ENCODE measurements around the gene ANTXR2.

GRCh38 chr4:79948261-79948660 is 124.8 kb downstream of the ANTXR2 start:
- TF ChIP-seq, protein P1, sequence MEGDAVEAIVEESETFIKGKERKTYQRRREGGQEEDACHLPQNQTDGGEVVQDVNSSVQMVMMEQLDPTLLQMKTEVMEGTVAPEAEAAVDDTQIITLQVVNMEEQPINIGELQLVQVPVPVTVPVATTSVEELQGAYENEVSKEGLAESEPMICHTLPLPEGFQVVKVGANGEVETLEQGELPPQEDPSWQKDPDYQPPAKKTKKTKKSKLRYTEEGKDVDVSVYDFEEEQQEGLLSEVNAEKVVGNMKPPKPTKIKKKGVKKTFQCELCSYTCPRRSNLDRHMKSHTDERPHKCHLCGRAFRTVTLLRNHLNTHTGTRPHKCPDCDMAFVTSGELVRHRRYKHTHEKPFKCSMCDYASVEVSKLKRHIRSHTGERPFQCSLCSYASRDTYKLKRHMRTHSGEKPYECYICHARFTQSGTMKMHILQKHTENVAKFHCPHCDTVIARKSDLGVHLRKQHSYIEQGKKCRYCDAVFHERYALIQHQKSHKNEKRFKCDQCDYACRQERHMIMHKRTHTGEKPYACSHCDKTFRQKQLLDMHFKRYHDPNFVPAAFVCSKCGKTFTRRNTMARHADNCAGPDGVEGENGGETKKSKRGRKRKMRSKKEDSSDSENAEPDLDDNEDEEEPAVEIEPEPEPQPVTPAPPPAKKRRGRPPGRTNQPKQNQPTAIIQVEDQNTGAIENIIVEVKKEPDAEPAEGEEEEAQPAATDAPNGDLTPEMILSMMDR (conservative IDR thresholded peaks at IDR 0.05; ENCODE audit: low read length) = no peak
- TF ChIP-seq EZH2phosphoT487 (IDR thresholded peaks at IDR 0.05; ENCODE audit: borderline replicate concordance, low read depth, low read length) = no peak
